Mesothelial cell of epicardium (in vitro differentiated cells): ENCODE data around the gene CXCR4. TPM values are rescaled to one million over a fixed set of nuclear protein-coding genes. Genes with fewer than 3 reads are reported as not detected.

ENCODE experiments used
- DNase-seq, 2 experiments: peaks; one replicate each; pipeline ENCODE4 v3.0.0; 2021; ENCODE audit warnings: low spot score in 2 of 2; ENCODE audit not compliant: unreplicated experiment in 2 of 2
- H3K27ac Mint-ChIP-seq: 2 replicates; pipeline ENCODE4 v1.8.0; 2021; ENCODE audit warnings: mixed read lengths
- H3K27me3 Mint-ChIP-seq: 2 replicates; pipeline ENCODE4 v1.8.0; 2021; ENCODE audit warnings: low read depth, mixed read lengths
- H3K36me3 Mint-ChIP-seq: 2 replicates; pipeline ENCODE4 v1.8.0; 2021; ENCODE audit warnings: mixed read lengths
- H3K4me1 Mint-ChIP-seq: 2 replicates; pipeline ENCODE4 v1.8.0; 2021; ENCODE audit warnings: mixed read lengths
- H3K4me3 Mint-ChIP-seq: 2 replicates; pipeline ENCODE4 v1.8.0; 2021; ENCODE audit warnings: mild to moderate bottlenecking, moderate library complexity, mixed read lengths
- H3K9me3 Mint-ChIP-seq: 2 replicates; pipeline ENCODE4 v1.8.0; 2021; ENCODE audit warnings: mixed read lengths
- total RNA-seq: library from RNA; stranded (reverse); gene quantifications from 3 replicates; pipeline ENCODE4 v1.2.1, GENCODE V29; 2021
- TF ChIP-seq, protein P1 (sequence below): fragments of 200-600 bp; sonication (generic); IDR thresholded peaks from one replicate; pipeline ENCODE4 v1.5.0; 2021; ENCODE audit warnings: antibody characterized with exemption; ENCODE audit not compliant: unreplicated experiment

Gene CXCR4
- total RNA-seq, 1 donor from 2014 or later: 2.1 TPM

GRCh38 chr2:136128366-136128765 is 10.4 kb upstream of the CXCR4 start:
- peaks cover 53% of the 10 kb centered on the region for H3K27me3 Mint-ChIP-seq
- no peak for DNase-seq
- TF ChIP-seq, protein P1, sequence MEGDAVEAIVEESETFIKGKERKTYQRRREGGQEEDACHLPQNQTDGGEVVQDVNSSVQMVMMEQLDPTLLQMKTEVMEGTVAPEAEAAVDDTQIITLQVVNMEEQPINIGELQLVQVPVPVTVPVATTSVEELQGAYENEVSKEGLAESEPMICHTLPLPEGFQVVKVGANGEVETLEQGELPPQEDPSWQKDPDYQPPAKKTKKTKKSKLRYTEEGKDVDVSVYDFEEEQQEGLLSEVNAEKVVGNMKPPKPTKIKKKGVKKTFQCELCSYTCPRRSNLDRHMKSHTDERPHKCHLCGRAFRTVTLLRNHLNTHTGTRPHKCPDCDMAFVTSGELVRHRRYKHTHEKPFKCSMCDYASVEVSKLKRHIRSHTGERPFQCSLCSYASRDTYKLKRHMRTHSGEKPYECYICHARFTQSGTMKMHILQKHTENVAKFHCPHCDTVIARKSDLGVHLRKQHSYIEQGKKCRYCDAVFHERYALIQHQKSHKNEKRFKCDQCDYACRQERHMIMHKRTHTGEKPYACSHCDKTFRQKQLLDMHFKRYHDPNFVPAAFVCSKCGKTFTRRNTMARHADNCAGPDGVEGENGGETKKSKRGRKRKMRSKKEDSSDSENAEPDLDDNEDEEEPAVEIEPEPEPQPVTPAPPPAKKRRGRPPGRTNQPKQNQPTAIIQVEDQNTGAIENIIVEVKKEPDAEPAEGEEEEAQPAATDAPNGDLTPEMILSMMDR: no peak
- no peak overlapping the region for H3K27ac Mint-ChIP-seq
- no peak overlapping the region for H3K4me3 Mint-ChIP-seq
- H3K4me1 Mint-ChIP-seq: no peaks in the 10 kb centered on the region
- no peaks in the 10 kb centered on the region for H3K9me3 Mint-ChIP-seq
- no peaks in the 10 kb centered on the region for H3K36me3 Mint-ChIP-seq

GRCh38 chr2:136127356-136127755 is 9.4 kb upstream of the CXCR4 start:
- TF ChIP-seq, protein P1: no peak
- H3K27ac Mint-ChIP-seq: no peak overlapping the region
- no peak overlapping the region for H3K4me3 Mint-ChIP-seq
- peaks cover 63% of the 10 kb centered on the region for H3K27me3 Mint-ChIP-seq
- no peaks in the 10 kb centered on the region for H3K4me1 Mint-ChIP-seq
- DNase-seq: no peak
- H3K36me3 Mint-ChIP-seq: no peaks in the 10 kb centered on the region
- no peaks in the 10 kb centered on the region for H3K9me3 Mint-ChIP-seq

GRCh38 chr2:136126421-136126926 is 8.5 kb upstream of the CXCR4 start:
- Mint-ChIP-seq H3K36me3 (no peaks in the 10 kb centered on the region), H3K27me3 (peaks cover 71% of the 10 kb centered on the region), H3K4me1 (no peaks in the 10 kb centered on the region), H3K27ac (no peak overlapping the region), H3K4me3 (no peak overlapping the region), H3K9me3 (no peaks in the 10 kb centered on the region)
- TF ChIP-seq, protein P1: no peak
- DNase-seq: no peak

- Mint-ChIP-seq H3K27ac (no peak overlapping the region), H3K9me3 (no peaks in the 10 kb centered on the region), H3K36me3 (no peaks in the 10 kb centered on the region), H3K27me3 (peaks cover 76% of the 10 kb centered on the region), H3K4me1 (no peaks in the 10 kb centered on the region), H3K4me3 (no peak overlapping the region)
- TF ChIP-seq, protein P1: no peak
- DNase-seq: no peak
These were observed 8.1 kb upstream of the CXCR4 start for GRCh38 chr2:136126021-136126420.

DNA sequence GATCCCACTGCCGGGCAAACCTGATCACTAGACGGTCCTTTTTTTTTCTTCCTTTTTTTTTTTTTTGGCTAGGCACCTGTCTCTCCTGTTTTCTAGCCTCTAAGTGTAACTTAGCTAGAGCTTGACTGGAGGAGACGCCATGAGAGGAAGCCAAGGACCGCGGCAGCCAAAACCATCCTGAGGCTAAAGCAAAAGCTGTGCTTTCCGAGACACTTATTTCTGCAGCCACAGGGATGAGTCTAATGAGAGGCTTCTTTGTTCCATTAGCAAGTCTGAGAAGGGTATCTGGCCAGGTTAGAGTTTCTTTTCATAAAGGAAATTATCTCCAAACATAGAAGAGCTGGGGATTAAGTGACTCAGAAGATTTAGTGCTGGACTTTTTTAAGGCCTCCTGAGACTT is 7.3 kb upstream of the CXCR4 start:
- Mint-ChIP-seq H3K9me3 (no peaks in the 10 kb centered on the region), H3K4me1 (no peaks in the 10 kb centered on the region), H3K27me3 (peaks cover 84% of the 10 kb centered on the region), H3K36me3 (no peaks in the 10 kb centered on the region), H3K27ac (no peak overlapping the region), H3K4me3 (no peak overlapping the region)
- DNase-seq: no peak
- TF ChIP-seq, protein P1: no peak

- Mint-ChIP-seq H3K27me3 (peaks cover 87% of the 10 kb centered on the region), H3K27ac (no peak overlapping the region), H3K4me3 (no peak overlapping the region)
These were observed 6.9 kb upstream of the CXCR4 start for GRCh38 chr2:136124805-136125204.

More at GRCh38 chr2:136124805-136125204, 6.9 kb upstream of the CXCR4 start:
- H3K4me1 Mint-ChIP-seq: no peaks in the 10 kb centered on the region
- no peaks in the 10 kb centered on the region for H3K9me3 Mint-ChIP-seq
- no peak for DNase-seq
- TF ChIP-seq, protein P1: no peak
- H3K36me3 Mint-ChIP-seq: no peaks in the 10 kb centered on the region
